C4-2B (cell line): ENCODE measurements around the gene ZP1.
"Not testable (repeated sequence)": the region's sequence is repeated elsewhere in the genome, so short reads cannot be mapped to it uniquely, and the experiment has no call there.

Source experiments
- H3K27ac ChIP-seq: fragments of 450-650 bp; 2 replicates; pipeline ENCODE4 v1.5.1; 2017
- CTCF ChIP-seq: fragments of 450-650 bp; conservative IDR thresholded peaks from 2 replicates; pipeline ENCODE4 v1.5.1; 2017; ENCODE audit warnings: mild to moderate bottlenecking
- ZFX ChIP-seq: fragments of 450-650 bp; IDR thresholded peaks from 2 replicates; pipeline ENCODE4 v1.6.1; 2017

Gene ZP1

GRCh38 chr11:60905551-60906113, 38.3 kb downstream of the ZP1 start:
- H3K27ac ChIP-seq: peak overlapping the region; percentile 99
- TF ChIP-seq CTCF: no peak
- TF ChIP-seq ZFX: no peak

- peak within 1 kb of the TSS; percentile 99 for H3K27ac ChIP-seq
- TF ChIP-seq ZFX (peak; percentile 73), CTCF (no peak)
Observed at GRCh38 chr11:60906132-60906972, 39.0 kb downstream of the ZP1 start, which contains the start of gene PRPF19. TSS of gene PRPF19 (minus strand) at chr11:60906585. CDS start at chr11:60906382, 203 bp downstream.

GRCh38 chr11:60908803-60909202, 41.5 kb downstream of the ZP1 start:
- H3K27ac ChIP-seq: no peak overlapping the region
- TF ChIP-seq CTCF (no peak), ZFX (no peak)

- H3K27ac ChIP-seq: not testable (repeated sequence)
Observed at GRCh38 chr11:60909680-60910280, 42.4 kb downstream of the ZP1 start.

- TF ChIP-seq CTCF: no peak
- no peak for TF ChIP-seq ZFX
- no peak overlapping the region for H3K27ac ChIP-seq
Observed at GRCh38 chr11:60910281-60910687, 42.9 kb downstream of the ZP1 start.

- H3K27ac ChIP-seq: no peak overlapping the region
- TF ChIP-seq CTCF: no peak
- no peak for TF ChIP-seq ZFX
Observed at GRCh38 chr11:60910711-60911380, 43.5 kb downstream of the ZP1 start.

GRCh38 chr11:60912223-60912850, 45.0 kb downstream of the ZP1 start:
- H3K27ac ChIP-seq: peak overlapping the region; percentile 90
- no peak for TF ChIP-seq CTCF
- no peak for TF ChIP-seq ZFX
